Measurements from ENCODE around the gene SMAD2. TPM values are rescaled to one million over a fixed set of nuclear protein-coding genes. Genes with fewer than 3 reads are reported as not detected.

The SMAD2 gene
- total and polyA plus RNA-seq, 2 of the 8 experiments (the other 6 are each of a cell fraction or from before 2014, with no cell fraction given): 28.4 to 124 TPM

DNA sequence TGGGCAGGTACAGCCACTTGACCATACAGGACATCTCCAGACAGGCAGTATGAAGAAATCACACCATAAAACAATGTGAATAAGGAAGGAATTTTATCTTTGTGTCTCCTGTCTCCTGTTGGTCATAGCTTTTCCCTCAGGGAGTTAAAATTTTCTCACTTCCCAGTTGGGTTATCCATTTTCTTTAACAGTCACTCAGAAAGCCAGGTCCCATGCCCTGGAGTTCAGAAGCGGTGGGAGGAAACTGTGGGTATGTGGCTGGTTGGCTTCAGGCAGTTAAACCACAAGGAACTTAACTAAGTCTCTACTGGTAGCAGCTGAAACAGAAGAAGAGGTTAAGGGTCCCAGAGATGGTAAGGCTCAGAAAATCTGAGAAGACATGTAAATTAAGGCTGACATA is 6.5 kb upstream of the SMAD2 start:
- Histone ChIP-seq H3K4ac (replicated peaks; ENCODE audit: insufficient read length, low read depth, low read length) (no peak overlapping the region), H3K79me1 (ENCODE audit: low read depth, low read length) (no peaks in the 10 kb centered on the region), H2BK20ac (ENCODE audit: low read length) (no peak overlapping the region), H3K18ac (ENCODE audit: extremely low read depth, low read length) (no peak overlapping the region), H4K20me1 (replicated peaks in 1 of 2; ENCODE audit: control insufficient read depth in 1 of 2, insufficient read depth in 2 of 2, low read length in 2 of 2) (no peaks in the 10 kb centered on the region), H2AFZ (ENCODE audit: low read length) (no peak overlapping the region), H3K56ac (replicated peaks; ENCODE audit: insufficient read length, low read depth, low read length) (no peak overlapping the region), H3K23me2 (ENCODE audit: low read depth, low read length) (no peaks in the 10 kb centered on the region), H3K27me3 (replicated peaks in 1 of 4; ENCODE audit: control insufficient read depth in 3 of 4, extremely low read depth in 1 of 4, insufficient read depth in 3 of 4, low read length in 3 of 4) (no peaks in the 10 kb centered on the region), H2BK120ac (replicated peaks; ENCODE audit: low read depth, low read length) (no peak overlapping the region), H3K9me3 (ENCODE audit: insufficient read depth in 2 of 2, low read depth in 1 of 2, low read length in 1 of 2) (no peaks in the 10 kb centered on the region), H2BK12ac (ENCODE audit: low read depth, low read length) (no peak overlapping the region), H3K27ac (ENCODE audit: low read depth, low read length) (no peak overlapping the region), H3K36me3 (ENCODE audit: control insufficient read depth in 2 of 4, insufficient read depth in 4 of 4, low read length in 3 of 4) (no peaks in the 10 kb centered on the region), H3K79me2 (ENCODE audit: control insufficient read depth in 1 of 2, insufficient read depth in 2 of 2, low read length in 2 of 2) (no peaks in the 10 kb centered on the region), H3K4me3 (ENCODE audit: extremely low read depth in 1 of 4, insufficient read depth in 2 of 4, low read depth in 3 of 4, low read length in 4 of 4) (no peak overlapping the region), H2BK5ac (ENCODE audit: low read depth, low read length) (no peak overlapping the region), H2BK15ac (ENCODE audit: low read length) (no peak overlapping the region), H3K14ac (ENCODE audit: insufficient read length) (no peak overlapping the region), H3K23ac (ENCODE audit: insufficient read length) (no peak overlapping the region), H4K5ac (ENCODE audit: insufficient read length, low read depth, low read length) (no peak overlapping the region), H4K91ac (replicated peaks; ENCODE audit: insufficient read length, low read length) (no peak overlapping the region), H3K4me1 (replicated peaks in 1 of 4; ENCODE audit: control insufficient read depth in 3 of 4, insufficient read depth in 4 of 4, low read length in 3 of 4) (peaks cover under 1 to 10% (median 4%) of the 10 kb centered on the region in 4 experiments; a peak in 5 of 7 replicates), H2AK5ac (ENCODE audit: low read depth, low read length) (no peak overlapping the region), H3K4me2 (ENCODE audit: insufficient read depth in 1 of 2, low read depth in 2 of 2, low read length in 2 of 2) (no peak overlapping the region), H3K9ac (replicated peaks in 1 of 4; ENCODE audit: extremely low read depth in 1 of 4, low read depth in 3 of 4, low read length in 3 of 4) (no peak overlapping the region), H4K8ac (ENCODE audit: extremely low read depth, insufficient read depth, low read length) (no peak overlapping the region)
- 94% methylated on average over 1 of the region's 1 CpG; no CpG with 5 or more reads in 1 of the 2 experiments for WGBS, 2 experiments (ENCODE audit: extremely low coverage in 1 of 2, insufficient coverage in 1 of 2, insufficient read length in 1 of 2, insufficient replicate concordance in 2 of 2, low coverage in 1 of 2, low lambda C conversion rate in 2 of 2, missing lambda C conversion rate in 1 of 2)
- ChIA-PET POLR2A (ENCODE audit: partially characterized antibody) (no interaction called here), CTCF (ENCODE audit: partially characterized antibody) (interaction anchor here (9.3 kb wide), 1 partner anchor 60 kb away, joined by 117 read pairs; no protein-coding TSS in a partner anchor)
- FAIRE-seq (no peak), DNase-seq (ENCODE audit: low read depth in 1 of 2, low spot score in 2 of 2) (no peak)
- TF ChIP-seq JUND (IDR thresholded peaks at IDR 0.05; ENCODE audit: low read length) (no peak), KDM4A (IDR thresholded peaks at IDR 0.05; ENCODE audit: low read depth, low read length, severe bottlenecking) (no peak), YY1 (IDR thresholded peaks at IDR 0.05; ENCODE audit: low read depth, low read length) (no peak), USF2 (IDR thresholded peaks at IDR 0.05; ENCODE audit: low read length) (no peak), CBX5 (IDR thresholded peaks at IDR 0.05; ENCODE audit: low read depth, low read length) (no peak), KDM1A (IDR thresholded peaks at IDR 0.05; ENCODE audit: borderline replicate concordance, low read length) (no peak)
